IPS-20b (cell line): Measurements from ENCODE around the gene IFNLR1.

Experiments
- H3K27ac ChIP-seq: one replicate; pipeline ENCODE4 v1.5.1; 2013; ENCODE audit warnings: low read length
- H3K27me3 ChIP-seq: 2 replicates; pipeline ENCODE4 v1.6.1; 2013; ENCODE audit warnings: mild to moderate bottlenecking, low read length, inconsistent platforms; ENCODE audit not compliant: insufficient read depth
- H3K36me3 ChIP-seq: 2 replicates; pipeline ENCODE4 v1.6.1; 2013; ENCODE audit warnings: low read depth, mild to moderate bottlenecking, inconsistent platforms, low read length, moderate library complexity; ENCODE audit not compliant: insufficient read depth
- H3K4me1 ChIP-seq: 2 replicates; pipeline ENCODE4 v1.6.1; 2013; ENCODE audit warnings: mild to moderate bottlenecking, control low read depth, inconsistent platforms, low read length, moderate library complexity; ENCODE audit not compliant: insufficient read depth
- H3K4me3 ChIP-seq: 2 replicates; pipeline ENCODE4 v1.5.1; 2013; ENCODE audit warnings: mild to moderate bottlenecking, low read length, inconsistent platforms
- H3K9ac ChIP-seq: 2 replicates; pipeline ENCODE4 v1.6.1; 2013; ENCODE audit warnings: low read depth, mild to moderate bottlenecking, inconsistent platforms, low read length, moderate library complexity
- H3K9me3 ChIP-seq: 2 replicates; pipeline ENCODE4 v1.6.1; 2013; ENCODE audit warnings: mild to moderate bottlenecking, low read depth, low read length, inconsistent platforms; ENCODE audit not compliant: insufficient read depth

Gene IFNLR1

GRCh38 chr1:24117132-24117531, 70.0 kb downstream of the IFNLR1 start:
- no peaks in the 10 kb centered on the region for H3K9me3 ChIP-seq
- no peak overlapping the region for H3K9ac ChIP-seq
- H3K4me1 ChIP-seq = no peaks in the 10 kb centered on the region; the same call in 1 of the 2 replicates

GRCh38 chr1:24114753-24115152, 72.3 kb downstream of the IFNLR1 start:
- no peak overlapping the region for H3K27ac ChIP-seq
- H3K36me3 ChIP-seq = no peaks in the 10 kb centered on the region
- H3K9ac ChIP-seq = no peak overlapping the region
- H3K4me1 ChIP-seq = no peaks in the 10 kb centered on the region; the same call in 1 of the 2 replicates
- no peak overlapping the region for H3K4me3 ChIP-seq
- peaks cover 8% of the 10 kb centered on the region; the same call in 1 of the 2 replicates for H3K27me3 ChIP-seq
- no peaks in the 10 kb centered on the region for H3K9me3 ChIP-seq

More at GRCh38 chr1:24117132-24117531, 70.0 kb downstream of the IFNLR1 start:
- Histone ChIP-seq H3K4me3 (no peak overlapping the region), H3K27ac (no peak overlapping the region), H3K27me3 (0 out of 2 replicates have a peak, but pooled peaks cover 3% of the 10 kb centered on the region), H3K36me3 (no peaks in the 10 kb centered on the region)

- no peaks in the 10 kb centered on the region for H3K36me3 ChIP-seq
- H3K4me1 ChIP-seq = no peaks in the 10 kb centered on the region; the same call in 1 of the 2 replicates
- no peak overlapping the region for H3K27ac ChIP-seq
- H3K4me3 ChIP-seq = no peak overlapping the region
- H3K27me3 ChIP-seq = peaks cover 8% of the 10 kb centered on the region; the same call in 1 of the 2 replicates
- H3K9me3 ChIP-seq = no peaks in the 10 kb centered on the region
- no peak overlapping the region for H3K9ac ChIP-seq
These were observed 73.5 kb downstream of the IFNLR1 start for GRCh38 chr1:24113641-24114033.

- no peaks in the 10 kb centered on the region for H3K9me3 ChIP-seq
These were observed 74.9 kb downstream of the IFNLR1 start, which contains the start of gene MYOM3 for GRCh38 chr1:24111996-24112779. MYOM3 (minus strand) TSS chr1:24112135; CDS start chr1:24108636, 3,499 bp downstream.

GRCh38 chr1:24111262-24111995, 75.7 kb downstream of the IFNLR1 start:
- H3K9ac ChIP-seq = no peak overlapping the region
- H3K4me1 ChIP-seq = no peaks in the 10 kb centered on the region; the same call in 1 of the 2 replicates
- H3K4me3 ChIP-seq = peak overlapping the region; percentile 50; the same call in 1 of the 2 replicates
- no peaks in the 10 kb centered on the region for H3K36me3 ChIP-seq
- no peaks in the 10 kb centered on the region for H3K9me3 ChIP-seq
- H3K27ac ChIP-seq = no peak overlapping the region
- peaks cover 8% of the 10 kb centered on the region; the same call in 1 of the 2 replicates for H3K27me3 ChIP-seq

More at GRCh38 chr1:24111996-24112779, 74.9 kb downstream of the IFNLR1 start, which contains the start of gene MYOM3:
- Histone ChIP-seq H3K9ac (no peak within 1 kb of the TSS), H3K4me1 (no peaks in the 10 kb centered on the region; the same call in 1 of the 2 replicates), H3K27ac (no peak within 1 kb of the TSS), H3K36me3 (no peaks in the 10 kb centered on the region), H3K27me3 (peaks cover 8% of the 10 kb centered on the region; the same call in 1 of the 2 replicates), H3K4me3 (peak within 1 kb of the TSS; percentile 50)

- H3K9me3 ChIP-seq = no peaks in the 10 kb centered on the region
- H3K4me3 ChIP-seq = no peak overlapping the region
- peaks cover 8% of the 10 kb centered on the region; the same call in 1 of the 2 replicates for H3K27me3 ChIP-seq
- no peak overlapping the region for H3K9ac ChIP-seq
- H3K4me1 ChIP-seq = no peaks in the 10 kb centered on the region; the same call in 1 of the 2 replicates
- no peaks in the 10 kb centered on the region for H3K36me3 ChIP-seq
- no peak overlapping the region for H3K27ac ChIP-seq
These were observed 76.3 kb downstream of the IFNLR1 start for GRCh38 chr1:24110642-24111261.

- Histone ChIP-seq H3K9me3 (no peaks in the 10 kb centered on the region), H3K4me3 (no peak overlapping the region), H3K36me3 (no peaks in the 10 kb centered on the region), H3K9ac (no peak overlapping the region), H3K4me1 (no peaks in the 10 kb centered on the region; the same call in 1 of the 2 replicates), H3K27ac (no peak overlapping the region), H3K27me3 (peaks cover 8% of the 10 kb centered on the region; the same call in 1 of the 2 replicates)
These were observed 77.2 kb downstream of the IFNLR1 start for GRCh38 chr1:24109686-24110475.

- no peaks in the 10 kb centered on the region for H3K9me3 ChIP-seq
- H3K27me3 ChIP-seq = peaks cover 8% of the 10 kb centered on the region; the same call in 1 of the 2 replicates
- H3K36me3 ChIP-seq = no peaks in the 10 kb centered on the region
- H3K4me1 ChIP-seq = no peaks in the 10 kb centered on the region; the same call in 1 of the 2 replicates
- H3K9ac ChIP-seq = no peak overlapping the region
- no peak overlapping the region for H3K27ac ChIP-seq
- no peak overlapping the region for H3K4me3 ChIP-seq
These were observed 78.0 kb downstream of the IFNLR1 start for GRCh38 chr1:24109166-24109483.

GRCh38 chr1:24108334-24109165, 78.5 kb downstream of the IFNLR1 start:
- Histone ChIP-seq H3K9me3 (no peaks in the 10 kb centered on the region), H3K4me3 (no peak overlapping the region), H3K4me1 (no peaks in the 10 kb centered on the region; the same call in 1 of the 2 replicates), H3K27me3 (peaks cover 8% of the 10 kb centered on the region; the same call in 1 of the 2 replicates), H3K27ac (no peak overlapping the region), H3K9ac (no peak overlapping the region), H3K36me3 (no peaks in the 10 kb centered on the region)

GRCh38 chr1:24107462-24108138, 79.5 kb downstream of the IFNLR1 start:
- H3K9ac ChIP-seq = no peak overlapping the region
- H3K4me1 ChIP-seq = no peaks in the 10 kb centered on the region; the same call in 1 of the 2 replicates
- H3K9me3 ChIP-seq = no peaks in the 10 kb centered on the region
- H3K4me3 ChIP-seq = no peak overlapping the region
- H3K36me3 ChIP-seq = no peaks in the 10 kb centered on the region
- H3K27me3 ChIP-seq = peaks cover 8% of the 10 kb centered on the region; the same call in 1 of the 2 replicates
- H3K27ac ChIP-seq = no peak overlapping the region
